Measurements from ENCODE around the gene GTF3C5. TPM values are rescaled to one million over a fixed set of nuclear protein-coding genes. Genes with fewer than 3 reads are reported as not detected.
"Not testable (repeated sequence)": the region's sequence is repeated elsewhere in the genome, so short reads cannot be mapped to it uniquely, and the experiment has no call there.

The GTF3C5 gene
- total and polyA plus RNA-seq, 2 donors from 2014 or later, result 38.0 to 47.7 TPM

GRCh38 chr9:133062569-133062968 lies 31.8 kb downstream of the GTF3C5 start:
- H3K9ac ChIP-seq (ENCODE audit: low read length in 3 of 3); H3K9me3 ChIP-seq (ENCODE audit: control insufficient read depth in 2 of 3, insufficient read depth in 1 of 3, low read length in 3 of 3); H3K4me1 ChIP-seq (ENCODE audit: control insufficient read depth in 2 of 3, insufficient read depth in 2 of 3, low read depth in 1 of 3, low read length in 3 of 3); intact Hi-C loops (cut with DNase I); H3K27me3 ChIP-seq (ENCODE audit: control insufficient read depth, insufficient read depth, low read length); H3K4me3 ChIP-seq (ENCODE audit: low read length in 3 of 3); H3K27ac ChIP-seq (ENCODE audit: low read depth in 2 of 2, low read length in 2 of 2); H3K36me3 ChIP-seq (ENCODE audit: control insufficient read depth in 2 of 3, insufficient read depth in 3 of 3, low read length in 3 of 3); FAIRE-seq: not testable (repeated sequence)
- peak in 1 of 5 donors; percentile 32 for DNase-seq

GRCh38 chr9:133063159-133063499 lies 32.3 kb downstream of the GTF3C5 start:
- no peak for TF ChIP-seq CTCF (IDR thresholded peaks at IDR 0.05; ENCODE audit: borderline replicate concordance, extremely low read depth, insufficient read depth)
- H3K36me3 ChIP-seq (ENCODE audit: control insufficient read depth in 2 of 3, insufficient read depth in 3 of 3, low read length in 3 of 3), result no peaks in the 10 kb centered on the region
- intact Hi-C loops (cut with DNase I), result no loop called here
- no peaks in the 10 kb centered on the region for H3K27me3 ChIP-seq (ENCODE audit: control insufficient read depth, insufficient read depth, low read length)
- DNase-seq, result peak in 1 of 5 donors; percentile 49
- no peaks in the 10 kb centered on the region for H3K9me3 ChIP-seq (ENCODE audit: control insufficient read depth in 2 of 3, insufficient read depth in 1 of 3, low read length in 3 of 3)
- H3K9ac ChIP-seq (ENCODE audit: low read length in 3 of 3), result no peak overlapping the region
- no peak for FAIRE-seq
- no peak overlapping the region for H3K4me3 ChIP-seq (ENCODE audit: low read length in 3 of 3)
- no peak overlapping the region for H3K27ac ChIP-seq (ENCODE audit: low read depth in 2 of 2, low read length in 2 of 2)
- no peaks in the 10 kb centered on the region for H3K4me1 ChIP-seq (ENCODE audit: control insufficient read depth in 2 of 3, insufficient read depth in 2 of 3, low read depth in 1 of 3, low read length in 3 of 3)

GRCh38 chr9:133063500-133064231 lies 32.9 kb downstream of the GTF3C5 start:
- H3K4me3 ChIP-seq (ENCODE audit: low read length in 3 of 3), result no peak overlapping the region
- no peak overlapping the region for H3K9ac ChIP-seq (ENCODE audit: low read length in 3 of 3)
- H3K27ac ChIP-seq (ENCODE audit: low read depth in 2 of 2, low read length in 2 of 2), result no peak overlapping the region
- DNase-seq (peak in 1 of 5 donors; percentile 48), FAIRE-seq (no peak)
- no peaks in the 10 kb centered on the region for H3K36me3 ChIP-seq (ENCODE audit: control insufficient read depth in 2 of 3, insufficient read depth in 3 of 3, low read length in 3 of 3)
- no peak for TF ChIP-seq CTCF (IDR thresholded peaks at IDR 0.05; ENCODE audit: borderline replicate concordance, extremely low read depth, insufficient read depth)
- H3K4me1 ChIP-seq (ENCODE audit: control insufficient read depth in 2 of 3, insufficient read depth in 2 of 3, low read depth in 1 of 3, low read length in 3 of 3), result no peaks in the 10 kb centered on the region
- no peaks in the 10 kb centered on the region for H3K9me3 ChIP-seq (ENCODE audit: control insufficient read depth in 2 of 3, insufficient read depth in 1 of 3, low read length in 3 of 3)
- no peaks in the 10 kb centered on the region for H3K27me3 ChIP-seq (ENCODE audit: control insufficient read depth, insufficient read depth, low read length)
- intact Hi-C loops (cut with DNase I), result no loop called here

- FAIRE-seq (no peak), DNase-seq (peak in 1 of 5 donors; percentile 64)
- no peaks in the 10 kb centered on the region for H3K4me1 ChIP-seq (ENCODE audit: control insufficient read depth in 2 of 3, insufficient read depth in 2 of 3, low read depth in 1 of 3, low read length in 3 of 3)
- TF ChIP-seq CTCF (IDR thresholded peaks at IDR 0.05; ENCODE audit: borderline replicate concordance, extremely low read depth, insufficient read depth), result no peak
- no peaks in the 10 kb centered on the region for H3K9me3 ChIP-seq (ENCODE audit: control insufficient read depth in 2 of 3, insufficient read depth in 1 of 3, low read length in 3 of 3)
- no peaks in the 10 kb centered on the region for H3K27me3 ChIP-seq (ENCODE audit: control insufficient read depth, insufficient read depth, low read length)
- H3K9ac ChIP-seq (ENCODE audit: low read length in 3 of 3), result no peak overlapping the region
- H3K27ac ChIP-seq (ENCODE audit: low read depth in 2 of 2, low read length in 2 of 2), result no peak overlapping the region
- H3K4me3 ChIP-seq (ENCODE audit: low read length in 3 of 3), result no peak overlapping the region
- H3K36me3 ChIP-seq (ENCODE audit: control insufficient read depth in 2 of 3, insufficient read depth in 3 of 3, low read length in 3 of 3), result no peaks in the 10 kb centered on the region
- intact Hi-C loops (cut with DNase I), result no loop called here
These were observed 33.7 kb downstream of the GTF3C5 start for GRCh38 chr9:133064241-133065069.
